Measurements from ENCODE around the gene BRCC3. TPM values are rescaled to one million over a fixed set of nuclear protein-coding genes. Genes with fewer than 3 reads are reported as not detected.

The BRCC3 gene
- total RNA-seq, 1 experiment from 2014 or later = 21.3 TPM

GRCh38 chrX:155108427-155108826, 37.1 kb downstream of the BRCC3 start:
- Histone ChIP-seq H3K79me2 (ENCODE audit: insufficient read depth, low read length) (no peaks in the 10 kb centered on the region), H4K20me1 (ENCODE audit: insufficient read depth) (no peaks in the 10 kb centered on the region), H3K4me2 (ENCODE audit: low read length) (no peak overlapping the region), H3K27me3 (ENCODE audit: insufficient read depth, low read length) (no peaks in the 10 kb centered on the region), H2AFZ (ENCODE audit: low read depth, low read length, poor library complexity, severe bottlenecking) (no peak overlapping the region), H3K36me3 (ENCODE audit: control insufficient read depth in 1 of 2, insufficient read depth in 2 of 2, low read length in 2 of 2) (no peaks in the 10 kb centered on the region), H3K9ac (ENCODE audit: low read length) (no peak overlapping the region), H3K4me3 (replicated peaks in 1 of 2; ENCODE audit: low read depth in 1 of 2, low read length in 2 of 2) (no peak overlapping the region), H3K9me2 (ENCODE audit: insufficient read depth) (no peaks in the 10 kb centered on the region), H3K9me3 (ENCODE audit: control insufficient read depth in 1 of 2, insufficient read depth in 1 of 2, low read depth in 1 of 2, low read length in 2 of 2) (no peaks in the 10 kb centered on the region), H3K4me1 (ENCODE audit: control insufficient read depth in 1 of 2, insufficient read depth in 2 of 2, low read length in 2 of 2) (no peaks in the 10 kb centered on the region), H3K27ac (ENCODE audit: low read depth, low read length) (no peak overlapping the region)
- TF ChIP-seq ATF3 (IDR thresholded peaks at IDR 0.05) (no peak), MAX (IDR thresholded peaks at IDR 0.05) (no peak), SIN3A (IDR thresholded peaks at IDR 0.05; ENCODE audit: low read depth) (no peak), POLR2AphosphoS5 (IDR thresholded peaks at IDR 0.05; ENCODE audit: low read depth, low read length) (no peak), POLR2A (IDR thresholded peaks at IDR 0.05; ENCODE audit: borderline replicate concordance, extremely low read depth, insufficient read depth, insufficient read length) (no peak), CBX3 (IDR thresholded peaks at IDR 0.05; ENCODE audit: low read depth) (no peak), RAD21 (IDR thresholded peaks at IDR 0.05; ENCODE audit: low read depth) (no peak), EZH2phosphoT487 (IDR thresholded peaks at IDR 0.05; ENCODE audit: borderline replicate concordance) (no peak), CTCF (IDR thresholded peaks at IDR 0.05 in 2 of 3, conservative IDR thresholded peaks at IDR 0.05 in 1 of 3; ENCODE audit: borderline replicate concordance in 1 of 3, insufficient read depth in 1 of 3, low read depth in 2 of 3, low read length in 2 of 3) (no peak), ZNF274 (IDR thresholded peaks at IDR 0.05; ENCODE audit: low read depth, low read length) (no peak), ELF1 (IDR thresholded peaks at IDR 0.05; ENCODE audit: borderline replicate concordance, low read depth) (no peak)
- ATAC-seq = no peak
- BruUV-seq (replicated peaks) = no TSS peak
- ChIA-PET POLR2A (no interaction called here), RAD21 (ENCODE audit: low non-redundant PET in 1 of 2, low total read pairs in 2 of 2, uncharacterized antibody in 2 of 2, unreplicated experiment in 2 of 2) (no interaction called here), CTCF (no interaction called here)
- no peak for DNase-seq (ENCODE audit: low read depth, low spot score)
- intact Hi-C loops (cut with micrococcal nuclease) = no loop called here
